ENCODE data around the gene TSEN34. TPM values are rescaled to one million over a fixed set of nuclear protein-coding genes. Genes with fewer than 3 reads are reported as not detected.
"Not testable (repeated sequence)": the region's sequence is repeated elsewhere in the genome, so short reads cannot be mapped to it uniquely, and the experiment has no call there.

TSEN34 gene
- total RNA-seq, 2 donors from 2014 or later = 47.9 to 52.7 TPM

DNA sequence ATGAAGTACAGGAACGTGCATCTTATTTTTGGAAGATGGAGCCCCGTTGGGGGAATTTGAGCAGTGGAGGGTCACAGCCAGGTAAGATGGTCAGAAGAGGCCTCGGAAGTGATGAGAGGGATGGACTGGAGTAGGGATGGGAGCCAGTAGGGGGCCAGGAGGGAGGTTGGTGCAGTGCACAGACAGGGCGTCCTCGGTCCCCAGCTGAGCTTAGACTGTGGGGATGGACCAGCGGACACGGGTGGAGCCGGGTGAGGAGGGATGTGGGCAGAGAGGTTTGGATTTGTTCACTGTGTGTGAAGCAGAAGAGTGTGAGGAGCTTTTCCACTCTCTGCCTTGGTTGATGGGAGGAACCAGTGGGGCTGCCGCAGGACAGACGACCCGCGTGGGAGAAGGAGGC is 20.1 kb downstream of the TSEN34 start:
- Histone ChIP-seq H3K4me3 (no peak overlapping the region), H3K9me3 (no peaks in the 10 kb centered on the region), H3K27me3 (no peaks in the 10 kb centered on the region), H3K27ac (peak overlapping the region; percentile 42), H3K36me3 (peaks cover 3% of the 10 kb centered on the region), H3K9ac (ENCODE audit: low read depth in 2 of 2, low read length in 2 of 2) (peak overlapping the region; percentile 7 to 28), H3K4me1 (peaks cover 18% of the 10 kb centered on the region)
- intact Hi-C loops (cut with DNase I) = no loop called here
- no peak for DNase-seq
- TF ChIP-seq, protein P1, sequence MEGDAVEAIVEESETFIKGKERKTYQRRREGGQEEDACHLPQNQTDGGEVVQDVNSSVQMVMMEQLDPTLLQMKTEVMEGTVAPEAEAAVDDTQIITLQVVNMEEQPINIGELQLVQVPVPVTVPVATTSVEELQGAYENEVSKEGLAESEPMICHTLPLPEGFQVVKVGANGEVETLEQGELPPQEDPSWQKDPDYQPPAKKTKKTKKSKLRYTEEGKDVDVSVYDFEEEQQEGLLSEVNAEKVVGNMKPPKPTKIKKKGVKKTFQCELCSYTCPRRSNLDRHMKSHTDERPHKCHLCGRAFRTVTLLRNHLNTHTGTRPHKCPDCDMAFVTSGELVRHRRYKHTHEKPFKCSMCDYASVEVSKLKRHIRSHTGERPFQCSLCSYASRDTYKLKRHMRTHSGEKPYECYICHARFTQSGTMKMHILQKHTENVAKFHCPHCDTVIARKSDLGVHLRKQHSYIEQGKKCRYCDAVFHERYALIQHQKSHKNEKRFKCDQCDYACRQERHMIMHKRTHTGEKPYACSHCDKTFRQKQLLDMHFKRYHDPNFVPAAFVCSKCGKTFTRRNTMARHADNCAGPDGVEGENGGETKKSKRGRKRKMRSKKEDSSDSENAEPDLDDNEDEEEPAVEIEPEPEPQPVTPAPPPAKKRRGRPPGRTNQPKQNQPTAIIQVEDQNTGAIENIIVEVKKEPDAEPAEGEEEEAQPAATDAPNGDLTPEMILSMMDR (IDR thresholded peaks at IDR 0.05) = no peak

DNA sequence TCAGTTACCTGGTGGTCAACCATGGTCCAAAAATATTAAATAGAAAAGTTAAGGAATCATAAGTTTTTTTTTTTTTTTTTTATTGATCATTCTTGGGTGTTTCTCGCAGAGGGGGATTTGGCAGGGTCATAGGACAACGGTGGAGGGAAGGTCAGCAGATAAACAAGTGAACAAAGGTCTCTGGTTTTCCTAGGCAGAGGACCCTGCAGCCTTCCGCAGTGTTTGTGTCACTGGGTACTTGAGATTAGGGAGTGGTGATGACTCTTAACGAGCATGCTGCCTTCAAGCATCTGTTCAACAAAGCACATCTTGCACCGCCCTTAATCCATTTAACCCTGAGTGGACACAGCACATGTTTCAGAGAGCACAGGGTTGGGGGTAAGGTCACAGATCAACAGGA is 23.1 kb downstream of the TSEN34 start:
- peaks cover 12% of the 10 kb centered on the region for H3K4me1 ChIP-seq
- H3K9me3 ChIP-seq; H3K4me3 ChIP-seq; H3K36me3 ChIP-seq; intact Hi-C loops (cut with DNase I); H3K9ac ChIP-seq (ENCODE audit: low read depth in 2 of 2, low read length in 2 of 2); H3K27ac ChIP-seq; H3K27me3 ChIP-seq; DNase-seq: not testable (repeated sequence)

DNA sequence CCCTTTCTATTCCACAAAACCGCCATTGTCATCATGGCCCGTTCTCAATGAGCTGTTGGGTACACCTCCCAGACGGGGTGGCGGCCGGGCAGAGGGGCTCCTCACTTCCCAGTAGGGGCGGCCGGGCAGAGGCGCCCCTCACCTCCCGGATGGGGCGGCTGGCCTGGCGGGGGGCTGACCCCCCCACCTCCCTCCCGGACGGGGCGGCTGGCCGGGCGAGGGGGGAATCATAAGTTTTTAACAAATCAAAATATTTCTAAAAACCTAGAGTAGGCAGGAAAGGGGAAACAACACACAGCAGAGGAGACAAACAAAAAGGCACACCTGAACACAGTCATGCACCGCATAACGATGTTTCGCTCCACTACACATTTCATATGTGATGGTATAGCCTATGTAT is 23.6 kb downstream of the TSEN34 start:
- DNase-seq; H3K9me3 ChIP-seq; intact Hi-C loops (cut with DNase I); H3K27ac ChIP-seq; H3K36me3 ChIP-seq; H3K9ac ChIP-seq (ENCODE audit: low read depth in 2 of 2, low read length in 2 of 2); H3K4me3 ChIP-seq; H3K4me1 ChIP-seq; H3K27me3 ChIP-seq: not testable (repeated sequence)

DNA sequence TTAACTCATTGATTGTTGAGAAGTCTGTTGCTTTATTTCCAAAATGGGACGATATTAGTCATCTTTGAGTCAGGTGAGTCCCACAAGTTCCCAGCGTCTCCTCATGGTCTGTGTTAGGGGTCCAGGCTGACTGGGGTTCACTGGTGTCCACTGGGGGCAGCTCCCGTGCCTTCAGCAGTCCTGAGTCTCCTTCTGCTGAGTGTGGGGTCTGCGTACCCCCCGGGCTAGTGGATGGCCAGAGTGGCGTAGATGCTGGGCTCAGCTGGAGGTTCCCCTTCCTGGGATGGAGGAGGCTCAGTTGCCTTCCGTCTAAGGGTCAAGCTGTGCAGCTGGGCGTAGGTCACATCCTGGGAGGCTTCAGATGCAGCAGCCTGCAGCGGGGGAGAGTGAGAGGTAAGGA is 25.8 kb downstream of the TSEN34 start:
- Histone ChIP-seq H3K9ac (ENCODE audit: low read depth in 2 of 2, low read length in 2 of 2) (no peak overlapping the region), H3K36me3 (no peaks in the 10 kb centered on the region), H3K27me3 (no peaks in the 10 kb centered on the region), H3K4me1 (no peaks in the 10 kb centered on the region), H3K27ac (no peak overlapping the region), H3K9me3 (no peaks in the 10 kb centered on the region), H3K4me3 (no peak overlapping the region)
- TF ChIP-seq, protein P1 (IDR thresholded peaks at IDR 0.05) = no peak
- intact Hi-C loops (cut with DNase I) = no loop called here
- no peak for DNase-seq

DNA sequence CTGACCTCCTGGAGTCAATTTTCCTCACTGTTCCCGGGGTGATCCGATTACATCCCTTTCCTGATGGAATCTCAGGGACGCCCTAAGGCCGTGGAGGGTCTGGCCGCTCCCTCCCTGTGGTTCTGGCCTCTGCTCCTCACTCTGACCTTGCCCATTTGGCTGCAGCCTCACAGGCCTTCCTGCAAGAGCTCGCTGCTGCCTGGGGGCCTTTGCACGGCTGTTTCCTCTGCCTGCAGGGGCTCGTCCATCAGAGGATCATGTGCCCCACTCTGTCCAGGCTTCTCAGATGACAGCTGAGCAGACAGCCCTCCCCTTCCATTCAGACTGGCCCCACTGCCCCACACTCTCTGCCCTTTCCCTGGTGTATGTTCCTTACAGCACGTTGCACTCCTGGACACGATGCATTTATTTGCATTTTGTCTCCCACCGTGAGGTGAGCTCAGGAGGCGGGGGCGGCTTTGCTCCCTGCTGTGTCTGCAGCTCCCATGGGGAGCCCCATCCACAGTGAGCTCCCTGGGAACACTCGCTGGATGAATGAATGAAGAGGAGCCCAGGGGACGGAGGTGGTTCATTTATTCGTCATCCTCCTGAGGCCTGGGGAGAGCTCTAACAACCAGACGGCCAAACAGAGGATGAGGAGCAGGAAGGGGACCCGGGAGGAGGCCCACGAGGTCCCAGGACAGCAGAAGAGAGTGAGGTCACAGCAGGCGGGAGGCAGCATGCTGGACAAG is 26.6 kb downstream of the TSEN34 start:
- H3K4me1 ChIP-seq; intact Hi-C loops (cut with DNase I); H3K4me3 ChIP-seq; H3K27ac ChIP-seq; H3K9ac ChIP-seq (ENCODE audit: low read depth in 2 of 2, low read length in 2 of 2); H3K27me3 ChIP-seq; H3K9me3 ChIP-seq; DNase-seq; H3K36me3 ChIP-seq: not testable (repeated sequence)

DNA sequence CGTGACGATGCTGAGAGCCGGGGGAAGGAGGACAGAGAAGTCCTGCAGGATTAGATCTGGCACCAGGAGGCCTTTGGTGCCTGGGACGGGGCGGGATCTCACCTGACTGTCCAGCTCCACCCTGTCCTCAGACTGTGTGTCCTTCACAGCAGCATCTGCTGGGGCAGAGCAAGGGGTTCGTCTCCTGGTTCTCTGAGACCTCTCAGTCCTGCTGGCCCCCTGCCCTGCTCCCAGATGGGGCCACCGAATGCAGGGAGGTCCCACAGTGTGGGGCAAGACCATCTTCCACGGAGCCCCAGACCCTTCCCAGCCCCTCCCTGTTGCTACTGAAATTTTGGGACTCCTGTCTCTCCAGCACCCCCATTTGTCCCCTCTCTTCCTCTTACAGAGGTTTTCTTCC is 27.2 kb downstream of the TSEN34 start:
- Histone ChIP-seq H3K27ac (no peak overlapping the region), H3K4me1 (no peaks in the 10 kb centered on the region), H3K9me3 (no peaks in the 10 kb centered on the region), H3K36me3 (no peaks in the 10 kb centered on the region), H3K4me3 (no peak overlapping the region), H3K9ac (ENCODE audit: low read depth in 2 of 2, low read length in 2 of 2) (no peak overlapping the region), H3K27me3 (no peaks in the 10 kb centered on the region)
- intact Hi-C loops (cut with DNase I) = no loop called here
- TF ChIP-seq, protein P1 (IDR thresholded peaks at IDR 0.05) = no peak
- no peak for DNase-seq

DNA sequence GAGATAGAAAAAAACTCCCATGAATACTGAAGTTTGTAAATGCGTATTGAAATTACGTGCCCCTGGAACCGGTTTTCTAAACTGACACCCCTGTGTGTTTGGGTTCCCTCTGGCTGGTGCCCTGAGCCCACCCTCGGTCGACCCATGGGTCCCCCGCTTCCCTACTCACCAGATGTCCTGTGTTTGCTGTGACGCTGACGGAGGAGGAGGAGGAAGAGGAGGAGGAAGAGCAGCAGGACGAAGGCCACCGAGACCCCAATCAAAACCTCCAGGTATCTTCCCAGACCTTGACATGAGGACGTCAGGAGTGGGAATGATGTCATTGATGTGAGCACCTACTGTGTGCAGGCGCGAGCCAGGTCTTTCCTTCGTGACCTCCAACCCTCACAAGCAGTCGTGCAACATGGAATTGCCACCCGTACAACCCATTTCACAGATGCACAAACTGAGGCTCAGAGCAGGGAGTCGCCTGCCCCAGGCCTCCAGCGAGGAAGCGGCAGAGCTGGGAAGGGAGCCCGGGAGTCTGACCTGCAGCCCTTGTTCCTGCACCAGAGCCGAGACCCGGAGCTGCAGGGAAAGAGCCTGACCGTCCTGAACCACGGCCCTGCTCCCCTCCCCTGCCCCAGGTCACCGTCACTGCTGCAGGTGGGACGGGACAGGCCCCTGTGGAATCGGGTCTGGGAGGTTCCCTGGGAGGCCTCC is 28.0 kb downstream of the TSEN34 start:
- Histone ChIP-seq H3K9ac (ENCODE audit: low read depth in 2 of 2, low read length in 2 of 2) (no peak overlapping the region), H3K9me3 (no peaks in the 10 kb centered on the region), H3K4me3 (no peak overlapping the region), H3K27ac (no peak overlapping the region), H3K27me3 (no peaks in the 10 kb centered on the region), H3K4me1 (no peaks in the 10 kb centered on the region), H3K36me3 (no peaks in the 10 kb centered on the region)
- TF ChIP-seq, protein P1 (IDR thresholded peaks at IDR 0.05) = no peak
- no peak for DNase-seq
- intact Hi-C loops (cut with DNase I) = no loop called here

DNA sequence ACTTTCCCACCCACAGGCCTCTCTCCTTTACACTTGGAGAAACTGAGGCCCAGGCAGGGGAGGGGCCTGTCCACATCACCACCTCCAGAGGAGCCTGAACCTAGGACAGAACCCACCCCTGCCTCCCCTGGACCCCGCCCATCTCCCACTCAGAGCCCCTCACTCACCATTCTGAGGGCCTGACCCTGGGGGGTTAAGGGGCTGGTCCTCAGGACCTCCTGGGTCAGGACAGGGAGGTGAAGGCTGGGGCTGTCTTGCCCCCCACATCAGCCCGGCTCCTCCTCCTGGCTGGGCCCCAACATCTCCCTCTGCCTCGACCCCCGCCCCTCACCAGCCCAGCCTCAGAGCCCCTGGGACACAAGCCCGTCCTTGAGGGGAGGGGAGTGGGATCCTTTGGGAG is 28.6 kb downstream of the TSEN34 start:
- H3K4me3 ChIP-seq; H3K27ac ChIP-seq; DNase-seq; H3K9me3 ChIP-seq; H3K9ac ChIP-seq (ENCODE audit: low read depth in 2 of 2, low read length in 2 of 2); H3K27me3 ChIP-seq; H3K4me1 ChIP-seq; H3K36me3 ChIP-seq; intact Hi-C loops (cut with DNase I): not testable (repeated sequence)

DNA sequence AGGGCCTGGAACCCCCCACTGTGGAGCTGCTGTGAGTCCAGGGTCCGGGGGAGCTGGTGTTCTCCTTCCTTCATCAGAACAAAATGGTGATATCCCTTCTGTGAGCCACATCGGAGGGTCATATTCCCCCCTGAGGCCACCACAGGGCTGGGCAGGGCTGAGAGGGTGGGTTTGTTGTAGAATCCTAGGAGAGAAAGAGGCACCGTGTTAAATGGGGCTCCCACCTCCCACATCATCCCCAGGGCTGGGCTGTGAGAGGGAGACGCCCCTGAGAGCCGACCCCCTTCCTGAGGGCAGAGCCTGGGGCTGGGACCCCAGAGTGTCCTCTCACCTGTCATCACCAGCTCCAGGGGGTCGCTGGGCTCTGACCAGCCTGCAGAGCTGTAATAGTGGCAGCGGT is 30.8 kb downstream of the TSEN34 start:
- intact Hi-C loops (cut with DNase I); H3K9me3 ChIP-seq; H3K9ac ChIP-seq (ENCODE audit: low read depth in 2 of 2, low read length in 2 of 2); H3K4me3 ChIP-seq; H3K36me3 ChIP-seq; H3K4me1 ChIP-seq; DNase-seq; H3K27ac ChIP-seq; H3K27me3 ChIP-seq: not testable (repeated sequence)
